ENCODE data around the gene OR4F15. TPM values are rescaled to one million over a fixed set of nuclear protein-coding genes. Genes with fewer than 3 reads are reported as not detected.
"Not testable (repeated sequence)": the region's sequence is repeated elsewhere in the genome, so short reads cannot be mapped to it uniquely, and the experiment has no call there.

OR4F15 gene
- not detected in 2 replicates for total RNA-seq

GRCh38 chr15:101811902-101812301, at the start of gene OR4F15:
Gene OR4F15, plus strand, starts transcription at chr15:101812202. Its CDS starts 5,985 bp downstream, at chr15:101818187.
- H3K27me3 Mint-ChIP-seq (ENCODE audit: low read depth) = peaks cover 7% of the 10 kb centered on the region

GRCh38 chr15:101764669-101765339, 47.2 kb upstream of the OR4F15 start:
- H3K9me3 Mint-ChIP-seq; H3K4me1 Mint-ChIP-seq (ENCODE audit: low read depth); H3K27ac Mint-ChIP-seq; H3K36me3 Mint-ChIP-seq (ENCODE audit: low read depth); H3K27me3 Mint-ChIP-seq (ENCODE audit: low read depth); intact Hi-C loops (cut with micrococcal nuclease); DNase-seq (ENCODE audit: low spot score); H3K4me3 Mint-ChIP-seq (ENCODE audit: low read depth): not testable (repeated sequence)

More at GRCh38 chr15:101811902-101812301, at the start of gene OR4F15:
- H3K9me3 Mint-ChIP-seq = no peaks in the 10 kb centered on the region
- no peaks in the 10 kb centered on the region for H3K36me3 Mint-ChIP-seq (ENCODE audit: low read depth)
- no peak for DNase-seq (ENCODE audit: low spot score)
- no peaks in the 10 kb centered on the region for H3K4me1 Mint-ChIP-seq (ENCODE audit: low read depth)
- H3K4me3 Mint-ChIP-seq (ENCODE audit: low read depth) = no peak within 1 kb of the TSS
- intact Hi-C loops (cut with micrococcal nuclease) = no loop called here
- H3K27ac Mint-ChIP-seq = no peak within 1 kb of the TSS

- H3K27ac Mint-ChIP-seq; H3K27me3 Mint-ChIP-seq (ENCODE audit: low read depth); H3K9me3 Mint-ChIP-seq; DNase-seq (ENCODE audit: low spot score); intact Hi-C loops (cut with micrococcal nuclease); H3K4me1 Mint-ChIP-seq (ENCODE audit: low read depth); H3K36me3 Mint-ChIP-seq (ENCODE audit: low read depth); H3K4me3 Mint-ChIP-seq (ENCODE audit: low read depth): not testable (repeated sequence)
These were observed 46.7 kb upstream of the OR4F15 start for GRCh38 chr15:101765340-101765671.

GRCh38 chr15:101765772-101766456, 46.1 kb upstream of the OR4F15 start:
- Mint-ChIP-seq H3K9me3 (no peaks in the 10 kb centered on the region), H3K4me3 (ENCODE audit: low read depth) (no peak overlapping the region), H3K27ac (no peak overlapping the region), H3K4me1 (ENCODE audit: low read depth) (no peaks in the 10 kb centered on the region), H3K36me3 (ENCODE audit: low read depth) (no peaks in the 10 kb centered on the region), H3K27me3 (ENCODE audit: low read depth) (no peaks in the 10 kb centered on the region)
- intact Hi-C loops (cut with micrococcal nuclease) = no loop called here
- no peak for DNase-seq (ENCODE audit: low spot score)

GRCh38 chr15:101767083-101767640, 44.8 kb upstream of the OR4F15 start:
- intact Hi-C loops (cut with micrococcal nuclease); H3K4me3 Mint-ChIP-seq (ENCODE audit: low read depth); DNase-seq (ENCODE audit: low spot score); H3K9me3 Mint-ChIP-seq; H3K27ac Mint-ChIP-seq; H3K27me3 Mint-ChIP-seq (ENCODE audit: low read depth); H3K4me1 Mint-ChIP-seq (ENCODE audit: low read depth); H3K36me3 Mint-ChIP-seq (ENCODE audit: low read depth): not testable (repeated sequence)

GRCh38 chr15:101772921-101773320, 39.1 kb upstream of the OR4F15 start:
- H3K27me3 Mint-ChIP-seq (ENCODE audit: low read depth) = no peaks in the 10 kb centered on the region
- H3K4me3 Mint-ChIP-seq (ENCODE audit: low read depth) = no peak overlapping the region
- no peak overlapping the region for H3K27ac Mint-ChIP-seq
- no peaks in the 10 kb centered on the region for H3K9me3 Mint-ChIP-seq
- no peaks in the 10 kb centered on the region for H3K4me1 Mint-ChIP-seq (ENCODE audit: low read depth)
- intact Hi-C loops (cut with micrococcal nuclease) = no loop called here
- no peak for DNase-seq (ENCODE audit: low spot score)
- H3K36me3 Mint-ChIP-seq (ENCODE audit: low read depth) = no peaks in the 10 kb centered on the region

- H3K27ac Mint-ChIP-seq = no peak overlapping the region
- H3K4me3 Mint-ChIP-seq (ENCODE audit: low read depth) = no peak overlapping the region
- no peaks in the 10 kb centered on the region for H3K9me3 Mint-ChIP-seq
- H3K36me3 Mint-ChIP-seq (ENCODE audit: low read depth) = no peaks in the 10 kb centered on the region
- intact Hi-C loops (cut with micrococcal nuclease) = no loop called here
- DNase-seq (ENCODE audit: low spot score) = no peak
- H3K4me1 Mint-ChIP-seq (ENCODE audit: low read depth) = no peaks in the 10 kb centered on the region
- H3K27me3 Mint-ChIP-seq (ENCODE audit: low read depth) = no peaks in the 10 kb centered on the region
These were observed 38.4 kb upstream of the OR4F15 start for GRCh38 chr15:101773496-101774100.

GRCh38 chr15:101775136-101775535, 36.9 kb upstream of the OR4F15 start:
- H3K4me3 Mint-ChIP-seq (ENCODE audit: low read depth) = no peak overlapping the region
- no peak for DNase-seq (ENCODE audit: low spot score)
- intact Hi-C loops (cut with micrococcal nuclease) = no loop called here
- no peaks in the 10 kb centered on the region for H3K9me3 Mint-ChIP-seq
- no peak overlapping the region for H3K27ac Mint-ChIP-seq
- H3K4me1 Mint-ChIP-seq (ENCODE audit: low read depth) = no peaks in the 10 kb centered on the region
- H3K36me3 Mint-ChIP-seq (ENCODE audit: low read depth) = no peaks in the 10 kb centered on the region
- H3K27me3 Mint-ChIP-seq (ENCODE audit: low read depth) = no peaks in the 10 kb centered on the region

GRCh38 chr15:101778576-101778975, 33.4 kb upstream of the OR4F15 start:
- DNase-seq (ENCODE audit: low spot score); H3K4me3 Mint-ChIP-seq (ENCODE audit: low read depth); H3K4me1 Mint-ChIP-seq (ENCODE audit: low read depth); H3K27ac Mint-ChIP-seq; H3K36me3 Mint-ChIP-seq (ENCODE audit: low read depth); H3K27me3 Mint-ChIP-seq (ENCODE audit: low read depth); intact Hi-C loops (cut with micrococcal nuclease); H3K9me3 Mint-ChIP-seq: not testable (repeated sequence)

- H3K27ac Mint-ChIP-seq; H3K27me3 Mint-ChIP-seq (ENCODE audit: low read depth); H3K4me3 Mint-ChIP-seq (ENCODE audit: low read depth); H3K36me3 Mint-ChIP-seq (ENCODE audit: low read depth); H3K9me3 Mint-ChIP-seq; H3K4me1 Mint-ChIP-seq (ENCODE audit: low read depth); intact Hi-C loops (cut with micrococcal nuclease); DNase-seq (ENCODE audit: low spot score): not testable (repeated sequence)
These were observed 31.8 kb upstream of the OR4F15 start for GRCh38 chr15:101780225-101780624.

GRCh38 chr15:101781928-101782327, 30.1 kb upstream of the OR4F15 start:
- no peaks in the 10 kb centered on the region for H3K9me3 Mint-ChIP-seq
- DNase-seq (ENCODE audit: low spot score) = no peak
- intact Hi-C loops (cut with micrococcal nuclease) = no loop called here
- H3K36me3 Mint-ChIP-seq (ENCODE audit: low read depth) = no peaks in the 10 kb centered on the region
- H3K4me1 Mint-ChIP-seq (ENCODE audit: low read depth) = no peaks in the 10 kb centered on the region
- peaks cover 12% of the 10 kb centered on the region for H3K27me3 Mint-ChIP-seq (ENCODE audit: low read depth)
- no peak overlapping the region for H3K27ac Mint-ChIP-seq
- H3K4me3 Mint-ChIP-seq (ENCODE audit: low read depth) = no peak overlapping the region

GRCh38 chr15:101784644-101785043, 27.4 kb upstream of the OR4F15 start:
- Mint-ChIP-seq H3K9me3 (no peaks in the 10 kb centered on the region), H3K36me3 (ENCODE audit: low read depth) (no peaks in the 10 kb centered on the region), H3K27ac (no peak overlapping the region)

GRCh38 chr15:101786422-101786821, 25.6 kb upstream of the OR4F15 start:
- H3K36me3 Mint-ChIP-seq (ENCODE audit: low read depth); H3K4me1 Mint-ChIP-seq (ENCODE audit: low read depth); H3K27ac Mint-ChIP-seq; DNase-seq (ENCODE audit: low spot score); H3K4me3 Mint-ChIP-seq (ENCODE audit: low read depth); intact Hi-C loops (cut with micrococcal nuclease); H3K9me3 Mint-ChIP-seq: not testable (repeated sequence)
- peaks cover 10% of the 10 kb centered on the region for H3K27me3 Mint-ChIP-seq (ENCODE audit: low read depth)

More at GRCh38 chr15:101784644-101785043, 27.4 kb upstream of the OR4F15 start:
- peaks cover 13% of the 10 kb centered on the region for H3K27me3 Mint-ChIP-seq (ENCODE audit: low read depth)
- intact Hi-C loops (cut with micrococcal nuclease) = no loop called here
- H3K4me3 Mint-ChIP-seq (ENCODE audit: low read depth) = no peak overlapping the region
- no peaks in the 10 kb centered on the region for H3K4me1 Mint-ChIP-seq (ENCODE audit: low read depth)
- DNase-seq (ENCODE audit: low spot score) = no peak

All from activated T-helper 2 cell treated with anti-CD3 and anti-CD28 coated beads, Interferon-gamma antibody, Interleukin-2, Interleukin-4, amounts not matched to agents 10 μg/mL and 5 μg/mL and 100 μg/mL, durations not matched to agents 14 hours and 24 hours and 36 hours (primary cell).